GM18907 (cell line): ENCODE measurements around the gene PPP1R11.

Experiments used
- ATAC-seq: cut with Tn5 transposase; IDR thresholded peaks from one replicate; pipeline ENCODE4 v1.9.1; 2021; ENCODE audit warnings: mild to moderate bottlenecking, moderate library complexity; ENCODE audit not compliant: unreplicated experiment

Gene PPP1R11

GRCh38 chr6:30061092-30061857 is 5.7 kb upstream of the PPP1R11 start, which contains the start of gene POLR1H:
Gene POLR1H (plus strand): TSS chr6:30061265. CDS start chr6:30061525, 260 bp downstream.
- ATAC-seq, result peak; percentile 77

- ATAC-seq, result no peak
Measured at GRCh38 chr6:30061858-30062458, 5.0 kb upstream of the PPP1R11 start.

GRCh38 chr6:30062471-30063178 is 4.4 kb upstream of the PPP1R11 start:
- ATAC-seq, result no peak

GRCh38 chr6:30063315-30063714 is 3.7 kb upstream of the PPP1R11 start:
- no peak for ATAC-seq

- ATAC-seq, result no peak
Measured at GRCh38 chr6:30066082-30066481, 916 bp upstream of the PPP1R11 start.

- no peak for ATAC-seq
Measured at GRCh38 chr6:30067460-30068139, 602 bp downstream of the PPP1R11 start.

GRCh38 chr6:30071081-30071818 is 4.3 kb downstream of the PPP1R11 start:
- ATAC-seq, result no peak

- ATAC-seq, result no peak
Measured at GRCh38 chr6:30071858-30072257, 4.9 kb downstream of the PPP1R11 start.

GRCh38 chr6:30073489-30074235 is 6.7 kb downstream of the PPP1R11 start:
- ATAC-seq, result no peak

- no peak for ATAC-seq
Measured at GRCh38 chr6:30074331-30075093, 7.5 kb downstream of the PPP1R11 start.

- no peak for ATAC-seq
Measured at GRCh38 chr6:30075094-30075789, 8.2 kb downstream of the PPP1R11 start, which contains the start of gene RNF39. Gene RNF39 (minus strand): TSS chr6:30075769. CDS start chr6:30075585, 184 bp downstream.

- no peak for ATAC-seq
Measured at GRCh38 chr6:30075790-30076732, 9.1 kb downstream of the PPP1R11 start.

- ATAC-seq, result no peak
Measured at GRCh38 chr6:30077218-30077617, 10.2 kb downstream of the PPP1R11 start.

- ATAC-seq, result no peak
Measured at GRCh38 chr6:30087876-30088275, 20.9 kb downstream of the PPP1R11 start.

- ATAC-seq, result no peak
Measured at GRCh38 chr6:30091577-30092381, 24.8 kb downstream of the PPP1R11 start.

- no peak for ATAC-seq
Measured at GRCh38 chr6:30092852-30093543, 26.0 kb downstream of the PPP1R11 start.
